ENCODE data around the gene SLC35G2. TPM values are rescaled to one million over a fixed set of nuclear protein-coding genes. Genes with fewer than 3 reads are reported as not detected.
"Not testable (repeated sequence)": the region's sequence is repeated elsewhere in the genome, so short reads cannot be mapped to it uniquely, and the experiment has no call there.

Gene SLC35G2
- total and polyA plus RNA-seq, 2 of the 4 experiments (the other 2 are of a cell fraction) = 6.6 to 7.0 TPM

DNA sequence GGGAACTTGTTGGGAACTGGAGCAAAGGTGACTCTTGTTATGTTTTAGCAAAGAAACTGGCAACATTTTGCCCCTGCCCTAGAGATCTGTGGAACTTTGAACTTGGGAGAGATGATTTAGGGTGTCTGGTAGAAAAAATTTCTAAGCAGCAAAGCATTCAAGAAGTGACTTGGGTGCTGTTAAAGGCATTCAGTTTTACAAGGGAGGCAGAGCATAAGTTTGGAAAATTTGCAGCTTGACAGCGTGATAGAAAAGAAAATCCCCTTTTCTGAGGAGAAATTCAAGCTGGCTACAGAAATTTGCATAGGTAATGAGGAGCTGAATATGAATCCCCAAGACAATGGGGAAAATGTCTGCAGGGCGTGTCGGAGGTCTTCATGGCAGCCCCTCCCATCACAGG lies 53.3 kb downstream of the SLC35G2 start:
- H2BK20ac ChIP-seq (ENCODE audit: low read depth, low read length); H2AK5ac ChIP-seq (ENCODE audit: low read depth, low read length); ATAC-seq (ENCODE audit: low read depth); H3K4me1 ChIP-seq (ENCODE audit: control insufficient read depth, insufficient read depth, low read length); H3K9ac ChIP-seq (ENCODE audit: low read depth, low read length); H2BK5ac ChIP-seq (ENCODE audit: low read depth, low read length, poor library complexity, severe bottlenecking); in situ Hi-C loops (cut with MboI; ENCODE audit: low sequenced_read_pairs); H3K18ac ChIP-seq (ENCODE audit: low read depth, low read length); H2BK15ac ChIP-seq (ENCODE audit: low read depth, low read length); H4K91ac ChIP-seq (ENCODE audit: insufficient read depth, low read depth, low read length); H4K5ac ChIP-seq (ENCODE audit: low read depth, low read length); H2BK120ac ChIP-seq (ENCODE audit: low read depth, low read length); POLR2A ChIA-PET (ENCODE audit: unreplicated experiment); H3K27ac ChIP-seq (ENCODE audit: insufficient read depth, low read length); H3K9me1 ChIP-seq (ENCODE audit: insufficient read depth, low read length); H3K23ac ChIP-seq (ENCODE audit: low read depth, low read length); H3K9me3 ChIP-seq (ENCODE audit: control insufficient read depth, insufficient read depth, low read length); H2AFZ ChIP-seq (replicated peaks; ENCODE audit: low read length, poor library complexity); CTCF ChIA-PET; intact Hi-C loops (cut with micrococcal nuclease); BruUV-seq (replicated peaks); H3K4me2 ChIP-seq (ENCODE audit: low read depth, low read length); H3K4ac ChIP-seq (ENCODE audit: low read depth, low read length); dilution Hi-C loops (cut with HindIII; ENCODE audit: low sequenced_read_pairs, unreplicated experiment); H3K27me3 ChIP-seq (ENCODE audit: control insufficient read depth, insufficient read depth, low read length); H2AK9ac ChIP-seq (replicated peaks; ENCODE audit: low read depth, low read length, poor library complexity); H4K8ac ChIP-seq (ENCODE audit: low read depth in 2 of 2, low read length in 2 of 2); H3K56ac ChIP-seq (ENCODE audit: extremely low read depth, insufficient read depth, low read length); H3K14ac ChIP-seq (replicated peaks; ENCODE audit: low read depth, low read length); DNase-seq; H3K4me3 ChIP-seq (ENCODE audit: insufficient read depth, low read depth, low read length): not testable (repeated sequence)
- H3K79me1 ChIP-seq (ENCODE audit: low read depth in 1 of 2, low read length in 2 of 2) = peaks cover 17 to 50% of the 10 kb centered on the region in 2 experiments
- H3K36me3 ChIP-seq (ENCODE audit: control insufficient read depth, insufficient read depth, low read length) = peaks cover 22% of the 10 kb centered on the region
- no CpG with 5 or more reads among the region's 3 CpGs for WGBS, 2 experiments (ENCODE audit: extremely low coverage in 2 of 2, insufficient read length in 1 of 2)
- peaks cover 41% of the 10 kb centered on the region for H4K20me1 ChIP-seq (ENCODE audit: insufficient read depth, low read length)

DNA sequence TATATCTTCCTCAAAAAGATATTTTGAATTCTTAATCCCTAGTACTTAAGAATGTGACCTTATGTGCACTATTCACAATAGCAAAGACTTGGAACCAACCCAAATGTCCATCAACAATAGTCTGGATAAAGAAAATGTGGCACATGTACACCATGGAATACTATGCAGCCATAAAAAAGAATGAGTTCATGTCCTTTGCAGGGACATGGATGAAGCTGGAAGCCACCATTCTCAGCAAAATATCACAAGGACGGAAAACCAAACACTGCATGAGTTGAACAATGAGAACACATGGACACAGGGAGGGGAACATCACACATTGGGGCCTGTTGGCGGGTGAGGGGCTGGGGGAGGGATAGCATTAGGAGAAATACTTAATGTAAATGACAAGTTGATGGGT lies 60.6 kb downstream of the SLC35G2 start:
- Histone ChIP-seq H3K79me1 (ENCODE audit: low read depth in 1 of 2, low read length in 2 of 2) (peaks cover 18 to 58% of the 10 kb centered on the region in 2 experiments), H4K20me1 (ENCODE audit: insufficient read depth, low read length) (peaks cover 38% of the 10 kb centered on the region)
- H3K4me1 ChIP-seq (ENCODE audit: control insufficient read depth, insufficient read depth, low read length); intact Hi-C loops (cut with micrococcal nuclease); H3K9ac ChIP-seq (ENCODE audit: low read depth, low read length); H2BK15ac ChIP-seq (ENCODE audit: low read depth, low read length); H3K27ac ChIP-seq (ENCODE audit: insufficient read depth, low read length); H2BK20ac ChIP-seq (ENCODE audit: low read depth, low read length); dilution Hi-C loops (cut with HindIII; ENCODE audit: low sequenced_read_pairs, unreplicated experiment); in situ Hi-C loops (cut with MboI; ENCODE audit: low sequenced_read_pairs); H2BK5ac ChIP-seq (ENCODE audit: low read depth, low read length, poor library complexity, severe bottlenecking); H3K27me3 ChIP-seq (ENCODE audit: control insufficient read depth, insufficient read depth, low read length); H3K4ac ChIP-seq (ENCODE audit: low read depth, low read length); H3K14ac ChIP-seq (replicated peaks; ENCODE audit: low read depth, low read length); H2AK9ac ChIP-seq (replicated peaks; ENCODE audit: low read depth, low read length, poor library complexity); H4K5ac ChIP-seq (ENCODE audit: low read depth, low read length); H4K8ac ChIP-seq (ENCODE audit: low read depth in 2 of 2, low read length in 2 of 2); DNase-seq; H3K9me1 ChIP-seq (ENCODE audit: insufficient read depth, low read length); H3K23ac ChIP-seq (ENCODE audit: low read depth, low read length); H3K9me3 ChIP-seq (ENCODE audit: control insufficient read depth, insufficient read depth, low read length); H3K4me3 ChIP-seq (ENCODE audit: insufficient read depth, low read depth, low read length); H2BK120ac ChIP-seq (ENCODE audit: low read depth, low read length); H3K18ac ChIP-seq (ENCODE audit: low read depth, low read length); H3K56ac ChIP-seq (ENCODE audit: extremely low read depth, insufficient read depth, low read length); H2AFZ ChIP-seq (replicated peaks; ENCODE audit: low read length, poor library complexity); H2AK5ac ChIP-seq (ENCODE audit: low read depth, low read length); BruUV-seq (replicated peaks); CTCF ChIA-PET; H4K91ac ChIP-seq (ENCODE audit: insufficient read depth, low read depth, low read length); H3K36me3 ChIP-seq (ENCODE audit: control insufficient read depth, insufficient read depth, low read length); POLR2A ChIA-PET (ENCODE audit: unreplicated experiment); H3K4me2 ChIP-seq (ENCODE audit: low read depth, low read length); ATAC-seq (ENCODE audit: low read depth): not testable (repeated sequence)
- WGBS, 2 experiments (ENCODE audit: extremely low coverage in 2 of 2, insufficient read length in 1 of 2) = no CpG with 5 or more reads among the region's 2 CpGs

Data from IMR-90 (cell line).